DND-41 (cell line): ENCODE results near the gene SLC17A2.

Source experiments
- ATAC-seq: fragments of 200-7000 bp; cut with Tn5 transposase; 3 replicates; pipeline ENCODE4 v1.9.1; 2021; ENCODE audit warnings: low read depth; ENCODE audit not compliant: insufficient read depth
- DNase-seq: peaks from one replicate; pipeline ENCODE4 v3.0.0-alpha.2; 2020
- H2AFZ ChIP-seq: 2 replicates; pipeline ENCODE4 v1.6.0; 2012; ENCODE audit warnings: low read depth, low read length
- H3K27ac ChIP-seq: 2 replicates; pipeline ENCODE4 v1.5.1; 2012; ENCODE audit warnings: low read length, inconsistent platforms
- H3K27me3 ChIP-seq: fragments of 200-600 bp; sonication (generic); 2 replicates; pipeline ENCODE4 v1.6.0; 2012; ENCODE audit warnings: low read length, mild to moderate bottlenecking, inconsistent platforms; ENCODE audit not compliant: insufficient read depth, poor library complexity
- H3K36me3 ChIP-seq: 2 replicates; pipeline ENCODE4 v1.5.1; 2012; ENCODE audit warnings: low read length, inconsistent platforms; ENCODE audit not compliant: insufficient read depth
- H3K4me1 ChIP-seq: 2 replicates; pipeline ENCODE4 v1.5.1; 2012; ENCODE audit warnings: mild to moderate bottlenecking, low read length; ENCODE audit not compliant: insufficient read depth
- H3K4me2 ChIP-seq: 2 replicates; pipeline ENCODE4 v1.6.0; 2012; ENCODE audit warnings: mild to moderate bottlenecking, moderate library complexity, low read length, inconsistent platforms; ENCODE audit not compliant: insufficient read depth
- H3K4me3 ChIP-seq, 2 experiments: fragments of 200-600 bp in 1 of 2; shearing (Covaris generic) in 1 of 2; 2 replicates each; pipeline ENCODE4 v1.5.1; 2012 to 2016; ENCODE audit warnings: inconsistent platforms in 2 of 2, low read length in 2 of 2, mild to moderate bottlenecking in 2 of 2, low read depth in 1 of 2, moderate library complexity in 1 of 2
- H3K79me2 ChIP-seq: 2 replicates; pipeline ENCODE4 v1.6.0; 2012; ENCODE audit warnings: low read length, inconsistent platforms; ENCODE audit not compliant: insufficient read depth
- H3K9ac ChIP-seq: 2 replicates; pipeline ENCODE4 v1.6.0; 2012; ENCODE audit warnings: low read depth, mild to moderate bottlenecking, inconsistent platforms, low read length, moderate library complexity
- H3K9me3 ChIP-seq: 2 replicates; pipeline ENCODE4 v1.5.1; 2012; ENCODE audit warnings: low read length, moderate library complexity, mild to moderate bottlenecking, inconsistent platforms; ENCODE audit not compliant: insufficient read depth, severe bottlenecking
- H4K20me1 ChIP-seq: 2 replicates; pipeline ENCODE4 v1.6.0; 2012; ENCODE audit warnings: low read length; ENCODE audit not compliant: insufficient read depth
- EZH2 ChIP-seq: IDR thresholded peaks from 3 replicates; pipeline ENCODE4 v1.6.1; 2012; ENCODE audit warnings: borderline replicate concordance, low read depth, mild to moderate bottlenecking, moderate library complexity, low read length, inconsistent platforms; ENCODE audit not compliant: severe bottlenecking
- TF ChIP-seq, protein P1 (sequence below): IDR thresholded peaks from 2 replicates; pipeline ENCODE4 v1.5.1; 2012; ENCODE audit warnings: borderline replicate concordance, low read length, moderate library complexity, mild to moderate bottlenecking; ENCODE audit not compliant: poor library complexity, severe bottlenecking; ENCODE audit errors: extremely low read depth

SLC17A2 gene

DNA sequence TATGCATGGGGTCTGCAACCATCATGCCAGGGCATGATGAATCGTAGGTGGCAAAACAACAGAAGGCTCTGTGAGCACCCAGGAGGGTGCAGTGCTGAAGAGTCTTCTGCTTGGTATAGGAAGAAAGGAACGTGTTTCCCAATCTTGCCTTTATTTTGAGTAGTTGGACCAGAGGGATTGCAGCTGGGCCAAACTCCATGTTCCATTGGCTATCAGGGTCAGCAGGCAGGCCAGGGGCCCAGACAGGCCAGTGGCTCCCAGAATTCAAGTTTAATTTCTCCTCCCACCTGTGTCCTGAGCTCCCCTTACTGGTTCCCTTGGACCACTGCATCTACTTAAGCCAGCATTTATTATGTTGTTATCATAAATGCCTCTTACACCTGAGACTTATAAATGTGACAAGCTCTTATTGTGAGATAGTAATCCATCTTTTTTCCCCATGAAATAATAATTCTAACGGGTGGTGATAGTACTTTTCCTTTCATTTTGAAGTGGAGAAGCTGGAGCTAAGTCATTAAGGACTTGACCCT is 31.2 kb upstream of the SLC17A2 start:
- H3K79me2 ChIP-seq: peaks cover 6% of the 10 kb centered on the region; the same call in 1 of the 2 replicates
- no peak for TF ChIP-seq EZH2
- TF ChIP-seq, protein P1, sequence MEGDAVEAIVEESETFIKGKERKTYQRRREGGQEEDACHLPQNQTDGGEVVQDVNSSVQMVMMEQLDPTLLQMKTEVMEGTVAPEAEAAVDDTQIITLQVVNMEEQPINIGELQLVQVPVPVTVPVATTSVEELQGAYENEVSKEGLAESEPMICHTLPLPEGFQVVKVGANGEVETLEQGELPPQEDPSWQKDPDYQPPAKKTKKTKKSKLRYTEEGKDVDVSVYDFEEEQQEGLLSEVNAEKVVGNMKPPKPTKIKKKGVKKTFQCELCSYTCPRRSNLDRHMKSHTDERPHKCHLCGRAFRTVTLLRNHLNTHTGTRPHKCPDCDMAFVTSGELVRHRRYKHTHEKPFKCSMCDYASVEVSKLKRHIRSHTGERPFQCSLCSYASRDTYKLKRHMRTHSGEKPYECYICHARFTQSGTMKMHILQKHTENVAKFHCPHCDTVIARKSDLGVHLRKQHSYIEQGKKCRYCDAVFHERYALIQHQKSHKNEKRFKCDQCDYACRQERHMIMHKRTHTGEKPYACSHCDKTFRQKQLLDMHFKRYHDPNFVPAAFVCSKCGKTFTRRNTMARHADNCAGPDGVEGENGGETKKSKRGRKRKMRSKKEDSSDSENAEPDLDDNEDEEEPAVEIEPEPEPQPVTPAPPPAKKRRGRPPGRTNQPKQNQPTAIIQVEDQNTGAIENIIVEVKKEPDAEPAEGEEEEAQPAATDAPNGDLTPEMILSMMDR: peak; percentile 18
- DNase-seq: no peak
- H3K4me2 ChIP-seq: peak overlapping the region; percentile 71
- H3K36me3 ChIP-seq: peaks cover 7% of the 10 kb centered on the region; the same call in 1 of the 2 replicates
- peaks cover 9% of the 10 kb centered on the region for H3K9me3 ChIP-seq
- H4K20me1 ChIP-seq: no peaks in the 10 kb centered on the region
- H3K9ac ChIP-seq: peak overlapping the region; percentile 80
- peak overlapping the region; percentile 68 for H2AFZ ChIP-seq
- H3K4me1 ChIP-seq: peaks cover 34% of the 10 kb centered on the region
- no peaks in the 10 kb centered on the region for H3K27me3 ChIP-seq
- H3K27ac ChIP-seq: peak overlapping the region; percentile 87
- ATAC-seq: no peak
- peak overlapping the region; percentile 2 to 67; a peak in 3 of 4 replicates for H3K4me3 ChIP-seq

DNA sequence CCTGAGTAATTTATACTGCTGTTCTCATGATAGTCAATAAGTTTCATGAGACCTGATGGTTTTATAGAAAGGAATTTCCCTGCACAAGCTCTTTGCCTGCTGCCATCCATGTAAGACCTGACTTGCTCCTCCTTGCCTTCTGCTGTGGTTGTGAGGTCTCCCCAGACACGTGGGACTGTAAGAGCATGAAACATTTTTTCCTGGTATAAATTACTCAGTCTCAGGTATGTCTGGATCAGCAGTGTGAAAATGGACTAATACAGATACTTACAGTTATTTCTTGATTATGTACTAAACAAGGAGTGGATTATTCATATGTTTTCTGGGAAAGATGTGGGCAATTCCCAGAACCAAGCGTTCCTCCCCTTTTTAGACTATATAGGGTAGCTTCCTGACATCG is 30.2 kb upstream of the SLC17A2 start:
- no peaks in the 10 kb centered on the region for H3K27me3 ChIP-seq
- ATAC-seq (no peak), DNase-seq (no peak)
- H3K4me3 ChIP-seq: no peak overlapping the region
- peaks cover 34% of the 10 kb centered on the region for H3K4me1 ChIP-seq
- TF ChIP-seq, protein P1: no peak
- no peak for TF ChIP-seq EZH2
- H2AFZ ChIP-seq: no peak overlapping the region
- no peaks in the 10 kb centered on the region for H4K20me1 ChIP-seq
- no peak overlapping the region for H3K27ac ChIP-seq
- H3K9ac ChIP-seq: no peak overlapping the region
- H3K79me2 ChIP-seq: peaks cover 6% of the 10 kb centered on the region; the same call in 1 of the 2 replicates
- peaks cover 9% of the 10 kb centered on the region for H3K9me3 ChIP-seq
- H3K4me2 ChIP-seq: no peak overlapping the region
- H3K36me3 ChIP-seq: no peaks in the 10 kb centered on the region; the same call in 1 of the 2 replicates

DNA sequence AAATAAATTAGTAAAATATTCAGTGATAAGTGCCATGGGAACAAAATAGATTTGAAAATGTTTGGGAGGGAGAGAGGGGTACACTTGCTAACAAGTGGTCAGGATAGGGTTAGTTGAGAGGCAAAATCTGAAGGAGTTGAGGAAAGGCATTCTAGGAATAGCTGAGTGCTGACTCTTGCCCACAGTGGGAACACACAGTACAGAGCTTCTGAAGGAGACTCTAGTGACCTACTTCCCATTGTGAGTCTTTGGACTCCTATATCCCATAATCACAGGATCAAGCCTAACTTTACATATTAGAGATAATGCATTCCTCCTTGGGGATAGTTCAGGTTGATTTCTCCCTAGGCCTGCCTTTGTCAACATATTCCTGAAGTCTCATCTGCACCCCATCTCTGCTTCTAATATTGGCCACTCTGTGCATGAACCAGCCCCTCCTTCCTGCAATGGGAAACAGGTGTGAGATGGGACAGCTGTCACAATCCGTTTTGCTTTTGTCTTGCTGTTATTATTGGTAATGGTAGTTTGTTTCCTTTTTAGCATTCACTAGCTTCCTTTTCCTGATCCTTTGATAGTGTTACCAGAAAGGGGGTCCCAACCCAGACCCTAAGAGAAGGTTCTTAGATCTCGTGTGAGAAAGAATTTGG is 29.5 kb upstream of the SLC17A2 start:
- Histone ChIP-seq H3K4me1 (peaks cover 34% of the 10 kb centered on the region), H4K20me1 (no peaks in the 10 kb centered on the region), H3K36me3 (no peaks in the 10 kb centered on the region; the same call in 1 of the 2 replicates), H3K4me2 (no peak overlapping the region), H3K4me3 (no peak overlapping the region), H3K27me3 (no peaks in the 10 kb centered on the region), H3K79me2 (peaks cover 6% of the 10 kb centered on the region; the same call in 1 of the 2 replicates), H3K27ac (no peak overlapping the region), H3K9me3 (peaks cover 9% of the 10 kb centered on the region), H3K9ac (no peak overlapping the region), H2AFZ (no peak overlapping the region)
- TF ChIP-seq EZH2: no peak
- TF ChIP-seq, protein P1: no peak
- DNase-seq: no peak
- no peak for ATAC-seq
